ENCODE results near the gene CCDC178. TPM values are rescaled to one million over a fixed set of nuclear protein-coding genes. Genes with fewer than 3 reads are reported as not detected.
"Not testable (repeated sequence)": the region's sequence is repeated elsewhere in the genome, so short reads cannot be mapped to it uniquely, and the experiment has no call there.

CCDC178 gene
- total RNA-seq, 1 donor from 2014 or later = not detected

DNA sequence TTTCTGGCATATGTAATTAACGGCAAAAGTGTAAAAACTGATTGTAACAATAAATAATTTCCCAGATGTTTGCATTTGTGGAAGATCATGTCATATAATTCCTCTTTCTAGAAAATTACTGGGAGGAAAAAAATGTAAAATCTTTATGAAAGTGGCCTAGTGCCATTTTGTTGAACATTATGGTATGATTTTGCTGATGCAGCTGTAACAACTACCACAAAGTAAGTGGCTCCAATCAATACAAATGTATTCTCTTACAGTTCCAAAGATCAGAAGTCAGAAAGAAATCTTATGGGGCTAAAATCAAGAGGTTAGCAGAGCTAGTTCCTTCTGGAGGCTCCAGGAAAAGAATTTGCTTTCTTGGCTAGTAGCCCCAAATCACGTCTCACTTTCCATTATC, 281.4 kb downstream of the CCDC178 start:
- Mint-ChIP-seq H3K27me3 (no peaks in the 10 kb centered on the region), H3K4me3 (no peak overlapping the region), H3K9me3 (peaks cover 5% of the 10 kb centered on the region), H3K27ac (no peak overlapping the region), H3K4me1 (no peaks in the 10 kb centered on the region), H3K36me3 (ENCODE audit: low read depth) (no peaks in the 10 kb centered on the region)
- intact Hi-C loops (cut with micrococcal nuclease) = no loop called here
- no peak for DNase-seq

DNA sequence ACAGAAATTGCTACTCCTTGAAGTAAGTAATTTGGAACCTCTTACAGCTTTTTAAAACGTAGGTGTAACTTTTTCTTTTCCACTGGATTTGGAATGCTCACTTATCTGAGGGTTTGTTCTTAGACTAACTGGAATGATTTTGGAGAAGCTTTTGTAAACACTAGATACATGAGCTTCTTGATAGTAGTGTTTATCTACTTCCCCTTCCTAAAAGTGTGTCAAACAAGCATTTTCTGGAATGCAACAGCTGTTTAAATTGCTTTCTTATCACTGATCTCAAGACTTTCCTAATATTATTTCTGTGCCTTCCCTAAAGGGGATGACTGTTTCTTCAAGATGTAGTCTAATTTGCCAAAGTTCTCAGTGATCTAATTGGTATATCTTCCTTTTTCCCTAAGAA, 282.6 kb downstream of the CCDC178 start:
- intact Hi-C loops (cut with micrococcal nuclease) = no loop called here
- H3K9me3 Mint-ChIP-seq = peaks cover 5% of the 10 kb centered on the region
- H3K36me3 Mint-ChIP-seq (ENCODE audit: low read depth) = no peaks in the 10 kb centered on the region
- H3K27ac Mint-ChIP-seq = no peak overlapping the region
- DNase-seq = no peak
- no peaks in the 10 kb centered on the region for H3K27me3 Mint-ChIP-seq
- no peak overlapping the region for H3K4me3 Mint-ChIP-seq
- H3K4me1 Mint-ChIP-seq = no peaks in the 10 kb centered on the region

DNA sequence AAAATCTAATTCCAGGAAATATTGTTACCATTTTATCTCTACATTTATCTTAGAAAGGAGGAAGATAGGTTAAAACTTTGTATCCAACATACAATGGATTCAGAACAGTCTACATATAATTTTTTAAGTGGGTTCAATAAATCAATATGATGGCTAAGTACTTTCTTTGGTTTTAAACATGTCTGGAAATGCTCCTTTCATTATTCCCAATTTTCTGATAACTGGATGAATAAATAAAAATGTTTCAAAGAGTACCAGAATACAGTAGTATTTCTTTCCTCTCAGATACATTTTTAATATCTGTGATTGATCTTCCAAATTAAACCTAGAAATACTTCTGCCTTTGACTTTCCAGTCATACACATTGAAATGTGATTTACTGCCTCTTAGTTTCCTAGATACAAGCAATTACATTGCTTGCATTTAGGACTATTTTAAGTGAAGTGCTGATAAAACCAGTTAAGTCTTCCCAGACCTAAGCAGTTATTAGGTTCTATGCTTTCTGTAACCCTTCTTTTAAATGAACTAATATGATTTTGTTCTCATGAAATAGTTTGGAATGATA, 283.5 kb downstream of the CCDC178 start:
- Mint-ChIP-seq H3K4me1 (no peaks in the 10 kb centered on the region), H3K27me3 (no peaks in the 10 kb centered on the region), H3K4me3 (no peak overlapping the region), H3K36me3 (ENCODE audit: low read depth) (no peaks in the 10 kb centered on the region), H3K9me3 (no peaks in the 10 kb centered on the region), H3K27ac (no peak overlapping the region)
- DNase-seq = no peak
- intact Hi-C loops (cut with micrococcal nuclease) = no loop called here

DNA sequence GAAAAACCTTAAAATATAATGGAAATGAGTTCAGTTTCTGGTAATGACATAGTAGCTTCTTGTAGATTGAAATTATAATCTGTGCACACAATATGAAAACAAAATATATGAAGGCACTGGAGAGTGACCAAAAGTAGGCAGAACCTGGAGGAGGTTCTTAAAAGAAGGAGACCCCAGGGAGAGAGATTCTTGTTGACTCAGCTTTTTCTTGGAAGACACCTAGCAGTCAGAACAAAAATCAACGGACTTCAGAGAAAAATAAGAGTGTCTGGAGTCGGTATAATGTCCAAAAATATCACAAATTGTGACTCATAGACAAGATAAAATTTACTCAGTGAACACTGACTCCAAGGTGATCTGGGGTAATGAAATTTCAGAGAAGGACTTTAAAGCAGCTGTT, 286.5 kb downstream of the CCDC178 start:
- no peak overlapping the region for H3K27ac Mint-ChIP-seq
- H3K27me3 Mint-ChIP-seq = no peaks in the 10 kb centered on the region
- no peaks in the 10 kb centered on the region for H3K4me1 Mint-ChIP-seq
- no peak for DNase-seq
- H3K36me3 Mint-ChIP-seq (ENCODE audit: low read depth) = no peaks in the 10 kb centered on the region
- intact Hi-C loops (cut with micrococcal nuclease) = no loop called here
- no peaks in the 10 kb centered on the region for H3K9me3 Mint-ChIP-seq
- H3K4me3 Mint-ChIP-seq = no peak overlapping the region

DNA sequence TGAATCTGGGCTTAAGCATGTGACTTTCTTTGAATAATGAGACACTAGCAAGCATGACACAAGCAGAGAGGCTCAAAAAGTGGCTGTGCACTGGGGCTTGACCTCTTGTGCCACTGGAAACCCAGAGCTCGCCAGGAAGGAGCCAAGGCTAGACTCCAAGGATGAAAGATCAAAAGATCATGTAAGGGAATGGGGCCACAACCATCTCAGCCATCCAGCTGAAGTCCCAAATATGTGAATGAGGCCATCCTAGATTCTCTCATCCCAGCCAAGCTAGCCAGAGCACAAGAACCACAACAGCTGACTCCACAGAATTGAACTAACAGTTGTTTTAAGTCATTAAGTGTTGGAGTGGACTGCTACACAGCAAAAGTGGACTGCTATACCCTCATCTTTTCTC, 288.1 kb downstream of the CCDC178 start:
- Mint-ChIP-seq H3K4me3 (no peak overlapping the region), H3K27ac (no peak overlapping the region), H3K4me1 (no peaks in the 10 kb centered on the region), H3K9me3 (no peaks in the 10 kb centered on the region), H3K27me3 (no peaks in the 10 kb centered on the region), H3K36me3 (ENCODE audit: low read depth) (no peaks in the 10 kb centered on the region)
- intact Hi-C loops (cut with micrococcal nuclease) = no loop called here
- DNase-seq = no peak

DNA sequence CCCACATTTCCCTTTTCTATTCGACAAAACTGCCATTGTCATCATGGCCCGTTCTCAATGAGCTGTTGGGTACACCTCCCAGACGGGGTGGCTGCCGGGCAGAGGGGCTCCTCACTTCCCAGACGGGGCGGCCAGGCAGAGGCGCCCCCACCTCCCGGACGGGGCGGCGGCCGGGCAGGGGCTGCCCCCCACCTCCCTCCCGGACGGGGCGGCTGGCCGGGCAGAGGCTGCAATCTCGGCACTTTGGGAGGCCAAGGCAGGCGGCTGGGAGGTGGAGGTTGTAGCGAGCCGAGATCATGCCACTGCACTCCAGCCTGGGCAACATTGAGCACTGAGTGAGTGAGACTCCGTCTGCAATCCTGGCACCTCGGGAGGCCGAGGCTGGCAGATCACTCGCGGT, 292.7 kb downstream of the CCDC178 start:
- H3K9me3 Mint-ChIP-seq; intact Hi-C loops (cut with micrococcal nuclease); H3K27ac Mint-ChIP-seq; H3K4me3 Mint-ChIP-seq; DNase-seq; H3K4me1 Mint-ChIP-seq; H3K27me3 Mint-ChIP-seq; H3K36me3 Mint-ChIP-seq (ENCODE audit: low read depth): not testable (repeated sequence)

DNA sequence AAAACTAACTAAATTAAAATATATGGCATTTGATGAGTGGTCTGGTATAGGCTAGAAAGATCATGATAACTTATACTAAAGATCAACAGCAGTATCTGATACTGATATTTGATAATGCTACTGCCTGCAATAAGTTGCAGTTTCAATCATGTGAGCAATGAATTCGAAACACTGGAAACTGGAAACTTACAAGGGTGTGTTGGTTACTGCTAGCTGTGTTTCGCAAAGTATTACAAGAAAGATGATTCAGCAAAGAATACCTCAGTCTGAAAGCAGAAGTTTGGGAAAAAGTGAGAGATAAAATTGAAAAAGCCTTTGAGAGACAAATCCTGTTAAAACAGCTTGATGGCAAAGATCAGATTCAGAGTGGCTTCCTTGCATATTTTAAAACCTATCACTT, 294.5 kb downstream of the CCDC178 start:
- Mint-ChIP-seq H3K27me3 (no peaks in the 10 kb centered on the region), H3K4me3 (no peak overlapping the region), H3K36me3 (ENCODE audit: low read depth) (no peaks in the 10 kb centered on the region), H3K27ac (no peak overlapping the region), H3K9me3 (peaks cover under 1% of the 10 kb centered on the region), H3K4me1 (no peaks in the 10 kb centered on the region)
- intact Hi-C loops (cut with micrococcal nuclease) = no loop called here
- DNase-seq = no peak

DNA sequence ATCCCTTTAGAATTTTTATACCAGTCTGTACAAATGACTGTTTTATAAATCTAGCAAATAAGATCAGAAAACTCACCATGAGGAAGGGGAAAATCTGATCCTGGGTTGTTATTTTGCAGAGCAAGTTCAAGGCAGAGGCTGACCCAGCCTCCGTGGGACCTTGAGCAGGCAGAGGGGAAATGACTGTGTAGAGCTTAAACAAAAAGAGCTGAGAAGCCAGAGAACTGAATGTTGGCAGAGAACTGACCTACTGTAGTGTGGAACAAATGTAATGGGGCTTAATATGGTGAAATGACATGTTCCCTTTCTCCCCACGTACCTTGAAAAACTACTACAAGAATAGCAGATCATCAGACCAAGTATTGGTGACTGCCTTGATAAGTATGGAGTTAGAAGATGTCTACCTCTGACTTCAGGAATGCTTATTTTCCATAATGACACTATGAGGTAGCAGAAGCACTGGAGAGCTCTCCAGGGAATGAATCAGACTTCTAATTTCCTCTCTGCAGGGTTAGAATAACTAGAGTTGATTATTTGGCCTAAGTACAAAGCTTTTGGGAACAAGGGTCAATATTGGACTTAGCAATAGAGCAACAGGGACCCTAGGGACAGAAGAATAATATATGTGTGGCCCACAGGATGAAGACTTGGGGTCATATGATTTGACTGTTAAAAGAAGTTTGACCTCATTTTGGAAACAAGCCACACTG, 304.4 kb downstream of the CCDC178 start:
- H3K27me3 Mint-ChIP-seq = no peaks in the 10 kb centered on the region
- H3K4me3 Mint-ChIP-seq = no peak overlapping the region
- no peak overlapping the region for H3K27ac Mint-ChIP-seq
- no peaks in the 10 kb centered on the region for H3K4me1 Mint-ChIP-seq
- no peaks in the 10 kb centered on the region for H3K36me3 Mint-ChIP-seq (ENCODE audit: low read depth)
- DNase-seq = no peak
- intact Hi-C loops (cut with micrococcal nuclease) = no loop called here
- H3K9me3 Mint-ChIP-seq = peaks cover 7% of the 10 kb centered on the region

DNA sequence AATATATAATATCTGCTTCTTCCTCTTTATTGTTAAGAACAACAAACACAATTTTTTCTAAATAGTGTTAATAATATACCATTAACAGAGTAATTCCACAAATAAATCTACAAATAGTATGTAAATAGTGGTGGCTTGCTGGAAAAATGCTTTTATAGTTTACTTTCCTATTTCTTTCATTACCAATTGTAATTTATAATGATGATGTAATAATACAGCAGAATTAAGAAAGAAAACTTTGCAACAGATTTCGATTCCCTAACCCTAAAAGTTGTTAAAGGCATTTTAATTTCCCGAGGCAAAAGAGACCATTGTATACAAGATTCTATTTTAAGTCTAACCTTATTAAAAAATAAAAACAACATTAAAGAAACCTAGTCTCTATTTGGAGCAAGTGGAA, 307.9 kb downstream of the CCDC178 start:
- Mint-ChIP-seq H3K27ac (no peak overlapping the region), H3K36me3 (ENCODE audit: low read depth) (no peaks in the 10 kb centered on the region), H3K4me3 (no peak overlapping the region), H3K27me3 (no peaks in the 10 kb centered on the region), H3K9me3 (no peaks in the 10 kb centered on the region), H3K4me1 (no peaks in the 10 kb centered on the region)
- intact Hi-C loops (cut with micrococcal nuclease) = no loop called here
- DNase-seq = no peak

DNA sequence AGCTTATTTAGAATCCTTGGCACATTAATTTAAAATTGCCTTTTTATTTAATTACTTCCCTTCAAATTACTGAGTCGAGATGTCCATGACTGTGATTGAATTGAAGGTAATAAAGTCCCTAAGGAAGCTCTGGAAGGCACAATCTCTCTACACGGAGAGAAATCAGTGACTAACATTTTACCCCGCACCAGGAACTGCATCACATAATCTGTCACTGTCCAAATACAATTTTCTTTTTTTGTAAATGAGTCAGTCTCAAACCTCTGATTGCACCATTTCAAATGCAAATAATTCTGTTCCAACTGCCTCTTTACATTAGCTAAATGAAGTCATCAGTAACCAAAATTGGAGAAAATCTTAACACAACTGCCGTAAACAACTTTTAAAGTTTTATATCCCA, 311.9 kb downstream of the CCDC178 start:
- H3K9me3 Mint-ChIP-seq = no peaks in the 10 kb centered on the region
- no peak overlapping the region for H3K27ac Mint-ChIP-seq
- H3K4me1 Mint-ChIP-seq = no peaks in the 10 kb centered on the region
- no peaks in the 10 kb centered on the region for H3K36me3 Mint-ChIP-seq (ENCODE audit: low read depth)
- no peak overlapping the region for H3K4me3 Mint-ChIP-seq
- no peak for DNase-seq
- no peaks in the 10 kb centered on the region for H3K27me3 Mint-ChIP-seq
- intact Hi-C loops (cut with micrococcal nuclease) = no loop called here

DNA sequence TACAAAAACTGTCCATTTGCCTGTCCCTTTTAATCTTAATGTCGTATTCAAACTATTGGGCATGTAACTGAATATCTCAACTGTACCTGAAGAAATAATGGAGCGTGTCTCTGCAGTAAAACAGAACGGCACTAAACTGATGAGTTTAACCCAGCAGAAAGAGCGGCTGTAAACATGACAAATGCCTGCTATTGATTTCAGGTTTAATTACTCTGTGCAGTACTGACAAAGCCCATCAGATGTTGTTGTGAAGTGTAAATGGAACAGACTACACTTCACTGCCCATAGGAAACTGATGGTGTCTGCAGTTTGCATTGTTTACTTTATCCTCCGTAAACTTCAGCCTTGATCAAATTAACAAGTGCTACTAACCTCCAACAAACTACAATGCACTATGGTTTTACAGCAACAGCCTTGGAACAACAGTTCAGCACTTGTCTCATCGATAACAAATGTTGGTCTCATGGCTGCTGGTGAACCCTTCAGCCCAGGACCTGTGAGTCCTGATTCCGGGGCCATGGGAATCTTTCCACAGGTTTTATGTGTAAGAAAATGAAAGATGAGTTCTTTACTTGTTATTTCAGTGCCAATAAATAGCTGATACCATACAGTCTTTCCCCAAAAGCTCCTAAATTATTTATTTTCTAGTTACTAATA, 316.5 kb downstream of the CCDC178 start:
- Mint-ChIP-seq H3K27ac (no peak overlapping the region), H3K4me3 (no peak overlapping the region), H3K9me3 (no peaks in the 10 kb centered on the region), H3K4me1 (no peaks in the 10 kb centered on the region), H3K27me3 (no peaks in the 10 kb centered on the region), H3K36me3 (ENCODE audit: low read depth) (no peaks in the 10 kb centered on the region)
- intact Hi-C loops (cut with micrococcal nuclease) = no loop called here
- DNase-seq = no peak

DNA sequence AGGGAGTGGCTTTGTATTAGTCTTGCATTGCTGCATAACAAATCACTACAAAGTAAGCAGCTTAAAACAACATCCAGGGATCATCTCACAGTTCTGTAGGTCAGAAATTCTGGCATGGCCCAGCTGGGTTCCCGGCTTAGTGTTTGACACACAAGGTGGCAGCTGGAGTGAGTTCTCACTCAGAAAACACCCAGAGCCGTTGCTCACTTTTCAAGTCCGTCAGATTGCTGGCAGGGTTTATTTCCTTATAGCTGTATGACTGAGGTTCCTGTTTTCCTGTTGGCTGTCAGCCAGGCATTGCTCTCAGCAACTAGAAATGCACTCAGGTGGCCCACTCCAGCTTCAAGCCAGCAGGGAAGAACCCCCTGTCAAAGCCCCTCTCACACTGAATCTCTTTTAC, 324.1 kb downstream of the CCDC178 start:
- H3K4me3 Mint-ChIP-seq = no peak overlapping the region
- H3K9me3 Mint-ChIP-seq = no peaks in the 10 kb centered on the region
- intact Hi-C loops (cut with micrococcal nuclease) = no loop called here

DNA sequence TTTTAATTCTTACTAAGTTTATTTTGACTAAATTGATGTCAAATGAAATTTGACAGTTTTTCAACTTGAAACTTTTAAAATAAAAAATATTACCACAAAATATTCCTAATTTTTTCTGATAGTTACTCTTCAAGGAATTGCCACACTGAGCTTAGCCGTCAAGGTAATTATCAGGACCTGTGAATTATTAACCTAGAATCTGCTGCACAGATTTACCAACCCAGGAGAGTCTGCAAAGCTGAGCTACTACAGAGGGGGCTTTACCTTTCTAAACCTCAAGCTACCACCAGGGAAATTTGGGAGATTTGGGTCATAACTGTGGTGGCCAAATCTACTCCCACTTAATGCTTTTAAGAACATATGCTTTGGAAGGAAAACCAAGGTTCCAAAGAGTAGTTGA, 324.6 kb downstream of the CCDC178 start:
- no peaks in the 10 kb centered on the region for H3K9me3 Mint-ChIP-seq
- no peak overlapping the region for H3K4me3 Mint-ChIP-seq
- no peak overlapping the region for H3K27ac Mint-ChIP-seq
- no peak for DNase-seq
- no peaks in the 10 kb centered on the region for H3K36me3 Mint-ChIP-seq (ENCODE audit: low read depth)
- intact Hi-C loops (cut with micrococcal nuclease) = no loop called here
- H3K27me3 Mint-ChIP-seq = no peaks in the 10 kb centered on the region
- H3K4me1 Mint-ChIP-seq = no peaks in the 10 kb centered on the region

More for the DNA sequence above, 324.1 kb downstream of the CCDC178 start:
- Mint-ChIP-seq H3K27ac (no peak overlapping the region), H3K27me3 (no peaks in the 10 kb centered on the region), H3K36me3 (ENCODE audit: low read depth) (no peaks in the 10 kb centered on the region), H3K4me1 (no peaks in the 10 kb centered on the region)
- no peak for DNase-seq

DNA sequence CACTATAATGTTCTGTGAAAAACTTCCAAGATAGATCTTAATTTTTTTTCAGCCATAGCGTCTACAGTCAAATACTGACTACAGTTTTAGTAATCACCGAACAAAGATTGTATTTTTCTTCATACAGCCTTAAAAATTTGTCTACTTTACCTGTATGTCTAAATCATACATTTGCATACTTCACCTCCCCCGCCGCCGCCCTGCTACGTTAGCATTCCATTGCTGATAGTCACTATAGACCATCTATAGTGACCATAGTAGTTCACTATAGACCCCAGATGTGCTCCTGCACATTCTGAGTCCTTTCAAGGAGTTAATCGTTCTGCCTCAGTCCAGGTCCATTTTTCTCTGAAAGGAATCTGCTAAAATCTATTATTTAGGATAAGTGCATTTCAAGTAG, 325.0 kb downstream of the CCDC178 start:
- Mint-ChIP-seq H3K36me3 (ENCODE audit: low read depth) (no peaks in the 10 kb centered on the region), H3K27ac (no peak overlapping the region), H3K9me3 (no peaks in the 10 kb centered on the region), H3K4me1 (no peaks in the 10 kb centered on the region), H3K4me3 (no peak overlapping the region), H3K27me3 (no peaks in the 10 kb centered on the region)
- no peak for DNase-seq
- intact Hi-C loops (cut with micrococcal nuclease) = no loop called here

DNA sequence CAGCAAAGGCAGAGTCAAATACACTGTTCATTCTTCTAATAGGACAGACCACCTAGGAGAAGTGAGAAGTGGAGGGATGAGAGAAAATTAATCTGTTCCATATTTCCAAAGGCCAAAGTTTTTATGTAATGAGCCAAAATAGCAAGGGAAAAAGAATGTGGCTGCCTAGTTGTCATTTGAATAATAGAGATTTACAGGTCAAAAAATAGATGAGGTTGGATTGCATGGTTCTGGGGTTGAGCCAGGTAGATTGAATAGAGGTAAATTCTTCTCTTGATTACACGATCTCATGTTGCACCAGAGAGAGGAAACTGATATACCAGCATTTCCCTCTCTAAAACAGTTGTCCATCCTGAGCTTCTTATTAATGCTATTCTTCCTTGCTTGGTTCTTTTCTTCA, 325.8 kb downstream of the CCDC178 start:
- H3K27me3 Mint-ChIP-seq = no peaks in the 10 kb centered on the region
- no peaks in the 10 kb centered on the region for H3K4me1 Mint-ChIP-seq
- DNase-seq = no peak
- H3K4me3 Mint-ChIP-seq = no peak overlapping the region
- H3K27ac Mint-ChIP-seq = no peak overlapping the region
- no peaks in the 10 kb centered on the region for H3K36me3 Mint-ChIP-seq (ENCODE audit: low read depth)
- no peaks in the 10 kb centered on the region for H3K9me3 Mint-ChIP-seq
- intact Hi-C loops (cut with micrococcal nuclease) = no loop called here

All from activated CD4-positive, alpha-beta T cell treated with anti-CD3 and anti-CD28 coated beads, Interleukin-2, amount 10 ng/mL, durations not matched to agents 24 days and 14 days (primary cell).